Superior temporal gyrus (tissue), 1 donor: ENCODE measurements around the gene HS6ST3.
"Not testable (repeated sequence)": the region's sequence is repeated elsewhere in the genome, so short reads cannot be mapped to it uniquely, and the experiment has no call there.

Experiments
- DNase-seq: peaks from one replicate; pipeline ENCODE4 v3.0.0-alpha.2; 2016; ENCODE audit errors: extremely low spot score

The HS6ST3 gene

GRCh38 chr13:96089749-96090239 lies at the start of gene HS6ST3:
HS6ST3 (plus strand) TSS chr13:96090107.
- DNase-seq: no peak

- no peak for DNase-seq
These were observed 48.4 kb upstream of the HS6ST3 start for GRCh38 chr13:96041326-96042110.

GRCh38 chr13:96044238-96044637 lies 45.7 kb upstream of the HS6ST3 start:
- DNase-seq: no peak

GRCh38 chr13:96046449-96047126 lies 43.3 kb upstream of the HS6ST3 start:
- not testable (repeated sequence) for DNase-seq

- DNase-seq: not testable (repeated sequence)
These were observed 39.0 kb upstream of the HS6ST3 start for GRCh38 chr13:96050955-96051354.

- not testable (repeated sequence) for DNase-seq
These were observed 38.4 kb upstream of the HS6ST3 start for GRCh38 chr13:96051491-96051890.

GRCh38 chr13:96051946-96052345 lies 38.0 kb upstream of the HS6ST3 start:
- not testable (repeated sequence) for DNase-seq

GRCh38 chr13:96052656-96053002 lies 37.3 kb upstream of the HS6ST3 start:
- peak; percentile 57 for DNase-seq

GRCh38 chr13:96053003-96053703 lies 36.8 kb upstream of the HS6ST3 start, which contains the start of gene UGGT2:
UGGT2 (minus strand) TSS chr13:96053401; CDS start chr13:96053312, 89 bp downstream.
- DNase-seq: peak; percentile 93

GRCh38 chr13:96065849-96066248 lies 24.1 kb upstream of the HS6ST3 start:
- no peak for DNase-seq

- DNase-seq: no peak
These were observed 21.2 kb upstream of the HS6ST3 start for GRCh38 chr13:96068729-96069128.

GRCh38 chr13:96071504-96071903 lies 18.4 kb upstream of the HS6ST3 start:
- DNase-seq: no peak

GRCh38 chr13:96072392-96072791 lies 17.5 kb upstream of the HS6ST3 start:
- DNase-seq: no peak

- DNase-seq: no peak
These were observed 13.9 kb upstream of the HS6ST3 start for GRCh38 chr13:96075953-96076543.

GRCh38 chr13:96080676-96081075 lies 9.2 kb upstream of the HS6ST3 start:
- DNase-seq: no peak

GRCh38 chr13:96081888-96082287 lies 8.0 kb upstream of the HS6ST3 start:
- DNase-seq: no peak

- no peak for DNase-seq
These were observed 7.3 kb upstream of the HS6ST3 start for GRCh38 chr13:96082640-96083039.

- DNase-seq: no peak
These were observed 3.2 kb upstream of the HS6ST3 start for GRCh38 chr13:96086736-96087135.

- DNase-seq: no peak
These were observed 768 bp upstream of the HS6ST3 start for GRCh38 chr13:96089139-96089538.

GRCh38 chr13:96090240-96091101 lies 564 bp downstream of the HS6ST3 start:
- no peak for DNase-seq
